RWPE1 (cell line): ENCODE data around the gene ADGRG2.
"Not testable (repeated sequence)": the region's sequence is repeated elsewhere in the genome, so short reads cannot be mapped to it uniquely, and the experiment has no call there.

Experiments
- CTCF ChIA-PET: fragments of 350-600 bp; sonication (Branson Sonifier 250); formaldehyde crosslinking; extraction: SDS; loops from one replicate; lab custom pipeline; 2021; lab: Yijun Ruan, JAX
- POLR2A ChIA-PET: fragments of 400-600 bp; formaldehyde crosslinking; extraction: SDS; loops from one replicate; lab custom pipeline; 2020; ENCODE audit warnings: antibody characterized with exemption; ENCODE audit not compliant: low non-redundant PET; lab: Yijun Ruan, JAX
- DNase-seq: peaks from one replicate; pipeline ENCODE4 v3.0.0; 2012; ENCODE audit warnings: low spot score
- H3K27ac ChIP-seq: fragments of 450-650 bp; 2 replicates; pipeline ENCODE4 v1.5.1; 2017
- TF ChIP-seq, protein P1 (sequence below): fragments of 450-650 bp; conservative IDR thresholded peaks from 2 replicates; pipeline ENCODE4 v1.5.1; 2017; ENCODE audit warnings: low read depth, mild to moderate bottlenecking

The ADGRG2 gene

DNA sequence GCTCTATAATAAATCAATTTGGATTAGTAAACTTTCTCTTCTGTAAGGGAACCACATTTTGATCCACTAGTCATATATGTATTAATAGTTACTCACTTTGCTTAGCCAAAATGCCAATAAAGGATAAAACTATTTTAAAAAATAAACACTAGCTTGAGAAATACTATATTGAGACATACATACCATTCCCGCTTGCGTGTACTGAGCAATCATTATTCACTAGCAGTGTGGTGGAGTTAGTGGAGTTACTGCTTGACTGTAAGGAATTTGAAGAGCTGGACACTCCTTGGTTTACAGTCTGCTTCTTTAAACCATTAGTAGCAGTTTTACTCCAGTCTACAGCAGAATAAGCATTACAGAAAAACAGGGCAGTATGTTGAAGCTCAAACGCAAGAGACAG is 127.6 kb downstream of the ADGRG2 start:
- ChIA-PET POLR2A (interaction anchor here (0.6 kb wide), 1 partner anchor 14 kb away, joined by 3 read pairs; no protein-coding TSS in a partner anchor), CTCF (interaction anchor here (0.7 kb wide), 2 partner anchors 238 to 549 kb away, joined by 4 read pairs; no protein-coding TSS in a partner anchor)
- DNase-seq = peak; percentile 45
- TF ChIP-seq, protein P1, sequence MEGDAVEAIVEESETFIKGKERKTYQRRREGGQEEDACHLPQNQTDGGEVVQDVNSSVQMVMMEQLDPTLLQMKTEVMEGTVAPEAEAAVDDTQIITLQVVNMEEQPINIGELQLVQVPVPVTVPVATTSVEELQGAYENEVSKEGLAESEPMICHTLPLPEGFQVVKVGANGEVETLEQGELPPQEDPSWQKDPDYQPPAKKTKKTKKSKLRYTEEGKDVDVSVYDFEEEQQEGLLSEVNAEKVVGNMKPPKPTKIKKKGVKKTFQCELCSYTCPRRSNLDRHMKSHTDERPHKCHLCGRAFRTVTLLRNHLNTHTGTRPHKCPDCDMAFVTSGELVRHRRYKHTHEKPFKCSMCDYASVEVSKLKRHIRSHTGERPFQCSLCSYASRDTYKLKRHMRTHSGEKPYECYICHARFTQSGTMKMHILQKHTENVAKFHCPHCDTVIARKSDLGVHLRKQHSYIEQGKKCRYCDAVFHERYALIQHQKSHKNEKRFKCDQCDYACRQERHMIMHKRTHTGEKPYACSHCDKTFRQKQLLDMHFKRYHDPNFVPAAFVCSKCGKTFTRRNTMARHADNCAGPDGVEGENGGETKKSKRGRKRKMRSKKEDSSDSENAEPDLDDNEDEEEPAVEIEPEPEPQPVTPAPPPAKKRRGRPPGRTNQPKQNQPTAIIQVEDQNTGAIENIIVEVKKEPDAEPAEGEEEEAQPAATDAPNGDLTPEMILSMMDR = no peak
- H3K27ac ChIP-seq = no peak overlapping the region

DNA sequence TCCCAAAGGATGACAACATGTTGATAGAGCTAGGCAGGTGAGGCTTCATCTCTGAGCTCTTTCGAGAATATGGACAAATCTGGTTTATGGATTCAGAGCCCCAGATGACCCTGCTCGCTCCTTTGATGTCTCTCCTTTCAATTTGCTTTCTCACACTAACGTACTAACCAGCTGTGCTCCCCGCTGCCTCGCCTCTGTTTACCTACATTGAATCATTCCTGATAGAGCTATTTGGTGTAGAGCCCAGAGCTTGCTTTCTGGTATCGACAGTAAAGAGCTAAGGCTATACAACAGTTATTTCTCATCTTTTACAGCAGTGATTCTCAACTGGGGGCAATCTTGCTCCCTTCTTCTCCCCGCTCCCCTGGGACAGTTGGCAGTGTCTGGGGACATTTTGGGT is 129.4 kb downstream of the ADGRG2 start:
- no peak for DNase-seq
- TF ChIP-seq, protein P1 = no peak
- POLR2A ChIA-PET = no interaction called here
- no peak overlapping the region for H3K27ac ChIP-seq
- CTCF ChIA-PET = interaction anchor here (0.7 kb wide), 1 partner anchor 12 kb away, joined by 3 read pairs; no protein-coding TSS in a partner anchor

DNA sequence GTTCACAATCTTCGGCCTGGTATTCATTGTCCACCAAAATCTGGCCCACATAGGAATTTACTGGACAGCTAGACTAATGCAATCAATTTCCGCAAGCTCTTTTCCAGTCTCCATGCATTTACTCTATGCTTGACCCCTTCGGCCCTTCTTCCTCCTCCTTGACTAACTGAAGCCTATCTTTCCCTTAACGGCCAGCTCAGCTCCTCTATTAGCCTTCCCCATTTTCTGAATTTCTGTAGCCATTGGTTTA is 137.2 kb downstream of the ADGRG2 start:
- POLR2A ChIA-PET = no interaction called here
- peak overlapping the region; percentile 89 for H3K27ac ChIP-seq
- no peak for DNase-seq
- CTCF ChIA-PET = no interaction called here
- TF ChIP-seq, protein P1 = no peak

DNA sequence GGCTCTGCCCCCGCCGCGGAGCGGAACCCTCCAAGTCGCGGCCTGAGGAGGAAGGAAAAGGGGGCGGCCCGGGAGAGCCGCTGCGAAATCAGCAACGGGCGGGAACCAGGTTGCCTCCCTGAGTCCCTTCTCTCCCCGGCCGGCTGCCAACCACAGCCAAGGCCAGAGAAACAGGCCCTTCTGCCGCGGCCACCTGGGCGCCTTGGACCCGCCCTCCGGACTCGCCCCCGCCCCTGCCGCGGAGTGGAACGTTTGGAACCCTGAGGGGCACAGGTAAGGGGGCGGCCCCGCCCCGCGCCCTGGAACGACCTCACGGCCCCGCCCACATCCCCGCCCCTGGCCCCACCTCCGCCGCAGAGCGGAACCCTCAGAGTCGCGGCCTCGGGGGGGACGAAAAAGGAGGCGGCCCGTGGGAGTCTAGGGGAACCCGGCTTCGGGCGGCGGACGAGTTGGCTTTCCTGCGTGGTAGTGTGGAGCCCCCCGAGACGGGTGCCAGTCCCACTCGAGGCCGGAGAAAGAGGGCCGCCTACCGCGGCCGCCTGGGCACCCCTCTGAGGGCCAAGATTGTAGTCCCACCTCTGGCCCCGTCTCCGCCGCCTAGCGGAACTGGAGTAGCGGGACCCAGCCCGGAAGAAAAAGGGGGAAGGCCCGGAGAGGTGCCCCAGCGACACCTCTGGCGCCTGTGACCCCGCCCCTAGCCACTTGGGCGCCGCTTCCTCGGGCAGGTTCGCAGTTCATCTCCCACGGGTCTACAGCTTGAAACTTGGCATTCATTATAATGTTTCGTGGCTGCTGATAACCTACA is 137.7 kb downstream of the ADGRG2 start:
- TF ChIP-seq, protein P1 = no peak
- POLR2A ChIA-PET = no interaction called here
- peak; percentile 76 for DNase-seq
- CTCF ChIA-PET = no interaction called here
- H3K27ac ChIP-seq = peak overlapping the region; percentile 89

DNA sequence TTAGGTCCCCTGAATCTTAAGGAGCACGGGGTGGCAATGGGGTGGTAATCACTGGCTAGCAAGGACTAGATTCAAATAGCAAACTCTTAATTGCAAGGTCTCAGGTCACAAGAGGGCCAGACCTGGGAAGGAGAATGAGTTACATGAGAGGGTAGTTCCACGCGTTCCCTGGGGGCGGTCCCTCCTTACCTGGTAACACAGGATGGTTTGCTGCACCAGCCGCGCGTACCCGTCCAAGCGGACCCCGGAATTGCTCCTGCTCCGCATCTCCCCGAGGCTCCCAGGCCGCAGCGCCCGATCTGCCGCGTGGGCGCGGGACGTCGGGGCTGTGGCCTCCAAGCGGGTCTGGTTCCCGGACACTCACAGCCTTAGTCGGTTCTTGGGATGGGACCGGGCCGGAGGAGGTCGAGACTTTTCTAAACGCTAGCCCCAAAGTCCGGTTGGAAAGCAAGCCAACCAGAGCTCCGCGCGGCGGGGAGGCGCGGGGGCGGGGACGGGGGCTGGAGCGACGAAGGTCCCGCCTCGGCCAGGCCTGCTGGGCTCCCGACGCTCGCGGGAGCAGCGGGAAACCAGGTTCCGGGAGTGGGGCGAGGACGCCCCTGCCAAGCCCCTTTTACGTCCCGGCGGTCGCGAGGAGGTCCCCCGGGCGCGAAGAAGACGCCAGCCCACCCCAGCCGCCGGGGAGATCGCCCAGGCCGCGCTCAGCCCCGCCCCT is 138.4 kb downstream of the ADGRG2 start, which contains the start of gene PHKA2:
Gene PHKA2, minus strand, starts transcription at position 449 of the 715 bp plus-strand sequence. Its CDS starts 182 bp downstream, at position 267.
- peak; percentile 30 for DNase-seq
- CTCF ChIA-PET = no interaction called here
- H3K27ac ChIP-seq = peak within 1 kb of the TSS; percentile 89
- POLR2A ChIA-PET = no interaction called here
- TF ChIP-seq, protein P1 = no peak

DNA sequence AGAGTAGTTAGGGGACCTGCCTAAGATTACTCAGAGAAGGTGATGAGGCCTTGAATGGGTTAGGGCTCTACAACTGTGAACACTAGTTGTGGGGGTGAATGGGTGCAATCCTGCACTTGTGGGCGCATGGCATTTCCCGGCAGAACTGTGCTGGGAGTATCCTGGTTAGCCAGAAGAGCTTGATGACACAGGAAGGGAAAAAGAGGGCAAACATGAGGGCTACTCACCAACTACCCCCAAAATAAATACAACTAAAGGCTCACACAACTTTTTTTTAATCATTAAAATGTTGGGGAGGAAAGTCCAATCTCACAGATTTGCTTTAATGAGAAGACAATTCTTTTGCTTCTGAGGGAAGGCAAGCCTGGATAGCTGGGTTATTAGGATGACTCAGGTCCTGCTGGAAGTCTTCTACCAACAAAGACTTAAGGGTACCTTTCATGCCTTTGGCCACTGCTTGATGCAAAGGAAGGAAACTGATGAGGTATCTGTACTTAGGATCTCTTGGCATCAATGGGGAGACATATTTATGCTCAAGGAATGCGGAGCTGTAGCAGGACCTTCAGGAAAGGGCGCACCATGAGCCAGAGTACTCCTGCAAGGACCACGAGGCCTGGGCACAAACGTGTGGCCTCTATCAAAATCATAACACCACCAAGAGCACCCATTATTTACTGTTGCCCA is 141.0 kb downstream of the ADGRG2 start:
- ChIA-PET CTCF (interaction anchor here (0.6 to 1.0 kb wide), 2 partner anchors 11 to 59 kb away, joined by 3 read pairs; no protein-coding TSS in a partner anchor), POLR2A (no interaction called here)
- no peak for DNase-seq
- TF ChIP-seq, protein P1 = no peak
- H3K27ac ChIP-seq = no peak overlapping the region

DNA sequence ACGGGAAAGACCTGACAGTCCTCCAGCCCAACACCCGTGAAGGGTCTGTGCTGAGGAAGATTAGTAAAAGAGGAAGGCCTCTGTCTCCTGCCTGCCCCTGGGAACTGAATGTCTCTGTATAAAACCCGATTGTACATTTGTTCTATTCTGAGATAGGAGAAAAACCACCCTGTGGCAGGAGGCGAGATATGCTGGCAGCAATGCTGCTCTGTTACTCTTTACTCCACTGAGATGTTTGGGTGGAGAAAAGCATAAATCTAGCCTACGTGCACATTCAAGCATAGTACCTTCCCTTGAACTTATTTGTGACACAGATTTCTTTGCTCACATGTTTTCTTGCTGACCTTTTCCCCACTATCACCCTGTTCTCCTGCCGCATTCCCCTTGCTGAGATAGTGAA is 142.0 kb downstream of the ADGRG2 start:
- ChIA-PET CTCF (interaction anchor here (0.6 to 1.0 kb wide), 2 partner anchors 12 to 60 kb away, joined by 3 read pairs; no protein-coding TSS in a partner anchor), POLR2A (interaction anchor here (0.6 kb wide), 1 partner anchor 14 kb away, joined by 3 read pairs; no protein-coding TSS in a partner anchor)
- not testable (repeated sequence) for H3K27ac ChIP-seq, DNase-seq
